ENCODE data around the gene ZNF18.
"Not testable (repeated sequence)": the region's sequence is repeated elsewhere in the genome, so short reads cannot be mapped to it uniquely, and the experiment has no call there.

Gene ZNF18

DNA sequence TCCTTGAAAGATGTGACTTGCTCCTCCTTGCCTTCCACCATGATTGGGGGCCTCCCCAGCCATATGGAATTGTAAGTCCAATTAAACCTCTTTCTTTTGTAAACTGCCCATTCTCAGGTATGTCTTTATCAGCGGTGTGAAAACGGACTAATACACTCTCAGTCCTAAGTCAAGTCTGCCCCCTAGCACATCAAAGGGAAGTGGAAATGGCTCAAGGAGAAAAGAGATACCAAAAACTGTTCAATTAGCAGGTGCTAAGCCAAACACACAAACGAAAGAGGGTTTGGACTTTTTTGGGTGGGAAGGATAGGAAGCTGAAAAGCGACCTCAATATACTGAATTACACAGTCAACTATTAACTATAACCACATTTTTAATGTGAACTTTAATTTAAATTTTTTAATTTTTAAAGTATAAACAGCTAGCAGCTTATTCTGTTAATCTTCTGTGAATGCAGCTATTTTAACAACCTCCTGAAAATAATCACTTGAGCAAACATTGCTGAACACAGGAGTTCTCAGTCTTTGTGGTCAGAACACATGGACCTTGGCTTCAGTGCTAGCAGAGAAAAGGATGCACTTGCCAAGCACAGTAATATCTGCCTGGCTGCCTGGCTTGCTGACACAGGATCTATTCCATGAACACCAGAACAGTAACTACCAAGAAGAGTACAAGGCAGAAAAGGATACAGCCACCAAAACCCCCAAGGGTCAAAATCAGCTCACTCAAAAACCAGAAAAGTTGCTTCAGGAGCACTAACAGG is 10.9 kb downstream of the ZNF18 start:
- no peak for DNase-seq (ENCODE audit: low read depth in 2 of 2)

GRCh38 chr17:11981862-11982261 is 15.4 kb downstream of the ZNF18 start:
- no peak for DNase-seq (ENCODE audit: low read depth in 2 of 2)

- no peak for DNase-seq (ENCODE audit: low read depth in 2 of 2)
Observed at GRCh38 chr17:11980813-11981212, 16.5 kb downstream of the ZNF18 start.

DNA sequence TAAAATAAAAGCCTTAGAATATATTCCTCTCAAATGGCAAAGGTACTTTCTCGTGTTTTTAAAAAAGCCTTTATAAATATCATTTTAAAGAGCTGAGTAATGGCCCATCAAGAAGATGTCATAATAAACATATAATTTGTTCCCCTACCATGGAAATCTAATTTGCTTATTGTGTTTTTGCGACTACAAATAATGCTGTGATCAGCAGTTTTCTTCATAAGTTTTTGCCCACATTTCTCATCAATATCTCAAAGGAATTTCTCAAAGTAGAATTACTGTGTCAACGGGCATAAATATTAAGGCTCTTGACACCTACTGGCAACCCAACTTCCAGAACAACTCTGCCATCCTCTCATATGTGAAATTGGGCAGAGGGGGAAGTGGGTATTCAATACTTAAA is 17.5 kb downstream of the ZNF18 start:
- DNase-seq (ENCODE audit: low read depth in 2 of 2) = no peak

- DNase-seq (ENCODE audit: low read depth in 2 of 2) = not testable (repeated sequence)
Observed at GRCh38 chr17:11972741-11973140, 24.5 kb downstream of the ZNF18 start.

GRCh38 chr17:11969565-11969964 is 27.7 kb downstream of the ZNF18 start:
- DNase-seq (ENCODE audit: low read depth in 2 of 2) = no peak

- no peak for DNase-seq (ENCODE audit: low read depth in 2 of 2)
Observed at GRCh38 chr17:11954936-11955335, 42.3 kb downstream of the ZNF18 start.

GRCh38 chr17:11953924-11954323 is 43.4 kb downstream of the ZNF18 start:
- no peak for DNase-seq (ENCODE audit: low read depth in 2 of 2)

DNA sequence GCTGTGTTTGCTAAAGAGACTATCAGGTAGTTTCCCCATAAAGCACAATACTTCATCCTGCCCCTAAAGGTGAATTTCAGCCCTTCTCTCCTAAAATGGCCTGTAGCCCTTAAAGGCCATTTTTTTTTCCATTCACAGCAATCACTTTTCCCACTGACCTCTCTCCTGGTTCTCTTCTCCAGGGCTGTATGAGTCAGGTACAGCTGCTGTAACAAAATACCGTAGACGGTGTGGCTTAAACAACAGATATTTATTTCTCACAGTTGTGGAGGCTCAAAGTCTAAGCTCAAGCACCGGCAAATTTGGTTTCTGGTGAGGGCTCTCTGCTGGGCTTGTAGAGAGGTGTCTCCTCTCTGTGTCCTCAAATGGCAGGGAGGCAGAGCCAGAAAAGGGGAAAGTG is 44.7 kb downstream of the ZNF18 start:
- no peak for DNase-seq (ENCODE audit: low read depth in 2 of 2)

GRCh38 chr17:11950771-11951519 is 46.3 kb downstream of the ZNF18 start:
- DNase-seq (ENCODE audit: low read depth in 2 of 2) = no peak

DNA sequence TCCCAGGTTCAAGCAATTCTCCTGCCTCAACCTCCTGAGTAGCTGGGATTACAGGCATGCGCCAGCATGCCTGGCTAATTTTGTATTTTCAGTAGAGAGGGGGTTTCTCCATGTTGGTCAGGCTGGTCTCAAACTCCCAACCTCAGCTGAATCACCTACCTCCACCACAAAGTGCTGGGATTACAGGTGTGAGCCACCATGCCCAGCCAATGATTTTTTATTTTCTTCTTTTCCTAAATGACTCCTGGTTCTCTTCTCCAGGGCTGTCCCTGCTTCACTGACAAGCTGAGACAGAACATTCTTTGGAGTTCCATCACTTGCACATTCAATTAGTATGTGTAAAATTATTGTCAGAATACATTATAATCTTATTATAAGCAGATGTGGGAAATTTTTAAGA is 47.7 kb downstream of the ZNF18 start:
- not testable (repeated sequence) for DNase-seq (ENCODE audit: low read depth in 2 of 2)

GRCh38 chr17:11948789-11949188 is 48.5 kb downstream of the ZNF18 start:
- no peak for DNase-seq (ENCODE audit: low read depth in 2 of 2)

DNA sequence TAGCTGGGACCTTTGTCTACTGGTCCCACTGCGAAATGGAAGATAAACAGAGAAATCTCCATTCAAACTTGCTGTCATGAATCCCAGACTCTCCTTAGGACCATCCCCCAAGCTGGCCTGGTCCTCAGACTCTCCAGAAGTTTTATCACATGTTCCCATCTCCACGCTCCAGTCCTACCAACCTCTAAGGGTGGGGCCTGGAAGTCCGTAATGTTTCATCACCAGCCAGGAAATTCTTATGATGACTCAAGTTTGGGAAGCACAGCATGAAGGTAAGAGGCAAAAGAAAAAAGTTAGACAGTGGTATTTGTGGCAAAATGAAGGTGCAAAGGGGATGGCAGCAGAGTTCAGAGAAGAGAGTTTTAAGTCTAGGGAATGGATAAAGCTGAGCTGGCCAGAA is 52.7 kb downstream of the ZNF18 start:
- no peak for DNase-seq (ENCODE audit: low read depth in 2 of 2)

DNA sequence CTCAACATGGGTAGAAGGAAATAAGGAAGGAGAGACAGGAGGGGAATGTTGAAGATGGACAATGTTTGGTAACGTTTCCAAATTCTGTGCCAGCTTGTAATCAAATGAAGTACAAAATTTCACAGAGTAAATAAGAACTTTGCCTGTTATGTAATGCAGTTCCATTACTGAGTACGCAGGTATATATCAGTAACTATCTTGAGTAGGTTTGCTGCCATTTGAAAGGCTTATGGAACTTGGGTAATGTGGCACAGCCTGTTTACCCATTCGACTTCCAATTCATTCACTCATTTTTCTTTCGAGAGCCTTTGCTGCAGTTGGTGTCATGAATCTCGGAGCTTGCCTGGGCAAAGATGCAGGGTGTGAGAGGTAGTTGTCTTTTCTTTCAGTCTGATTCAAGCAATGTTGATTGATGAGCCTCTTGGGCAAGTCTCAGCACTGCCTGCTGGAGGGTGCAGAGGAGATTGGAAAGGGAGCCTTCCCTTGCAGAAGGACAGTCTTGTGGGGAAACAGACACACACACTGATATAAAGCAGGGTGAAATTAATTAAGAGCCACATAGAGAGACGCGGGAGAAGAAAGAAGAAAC is 53.4 kb downstream of the ZNF18 start:
- DNase-seq (ENCODE audit: low read depth in 2 of 2) = no peak

DNA sequence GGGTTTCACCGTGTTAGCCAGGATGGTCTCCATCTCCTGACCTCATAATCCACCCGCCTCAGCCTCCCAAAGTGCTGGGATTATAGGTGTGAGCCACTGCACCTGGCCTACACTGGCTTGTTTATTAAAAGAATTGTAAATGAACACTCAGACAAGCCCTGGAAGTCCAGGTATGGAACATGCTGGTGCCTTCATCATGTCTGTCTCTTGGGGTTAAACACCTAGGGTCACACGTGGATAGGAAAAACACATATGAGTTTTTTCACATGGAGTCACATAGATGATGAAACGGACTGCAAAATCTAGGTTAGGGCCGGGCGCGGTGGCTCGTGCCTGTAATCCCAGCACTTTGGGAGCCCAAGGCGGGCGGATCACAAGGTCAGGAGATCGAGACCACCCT is 54.2 kb downstream of the ZNF18 start:
- DNase-seq (ENCODE audit: low read depth in 2 of 2) = not testable (repeated sequence)

- no peak for DNase-seq (ENCODE audit: low read depth in 2 of 2)
Observed at GRCh38 chr17:11940904-11941303, 56.4 kb downstream of the ZNF18 start.

- DNase-seq (ENCODE audit: low read depth in 2 of 2) = peak in 1 of 2 donors; percentile 12
Observed at GRCh38 chr17:11935734-11936406, 61.4 kb downstream of the ZNF18 start.

- DNase-seq (ENCODE audit: low read depth in 2 of 2) = no peak
Observed at GRCh38 chr17:11932337-11932898, 64.9 kb downstream of the ZNF18 start.

DNA sequence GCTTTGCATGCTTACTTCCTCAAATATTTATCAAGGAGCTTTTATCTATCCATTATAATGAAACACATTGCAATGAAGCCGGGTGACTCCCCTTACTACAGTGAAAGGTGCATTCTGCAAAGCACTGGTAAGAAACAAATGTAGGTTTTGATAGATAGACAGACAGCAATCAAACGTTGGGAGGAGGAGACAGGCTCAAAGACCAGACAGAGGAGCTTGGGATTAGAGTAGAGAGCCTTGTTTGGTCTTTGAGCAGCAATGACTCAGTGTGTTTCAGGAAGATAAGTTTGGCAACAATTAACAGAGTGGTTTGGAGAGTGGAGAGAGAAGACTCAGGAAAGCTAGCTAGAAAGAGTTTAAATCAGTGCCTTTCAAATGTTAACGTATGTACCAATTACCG is 68.8 kb downstream of the ZNF18 start:
- DNase-seq (ENCODE audit: low read depth in 2 of 2) = no peak
